ENCODE results near the gene ADGRL2. TPM values are rescaled to one million over a fixed set of nuclear protein-coding genes. Genes with fewer than 3 reads are reported as not detected.

The ADGRL2 gene
- total RNA-seq, 4 donors from 2014 or later = 24.4 to 57.1 (median 45.4) TPM

DNA sequence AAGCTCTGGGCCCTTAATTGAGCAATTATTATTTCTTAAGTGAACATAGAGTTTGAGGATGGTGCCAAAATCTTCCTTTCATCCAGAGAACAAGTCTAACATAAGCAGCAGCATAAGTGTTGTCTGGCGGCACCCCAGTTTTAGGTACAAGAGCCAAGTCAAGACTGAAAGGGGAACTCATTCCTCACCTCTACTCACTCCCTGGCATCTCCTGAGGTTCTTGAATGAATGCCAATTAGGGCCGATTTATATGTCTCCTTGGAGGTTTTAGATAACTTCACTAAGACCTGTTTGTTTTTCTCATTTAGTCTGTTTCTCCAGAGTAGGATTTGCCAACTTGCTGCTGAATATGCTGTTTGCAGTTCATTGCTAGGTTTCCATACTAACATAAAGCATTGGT lies 42.6 kb upstream of the ADGRL2 start:
- H3K4me3 ChIP-seq (ENCODE audit: low read depth, poor library complexity, severe bottlenecking) = no peak overlapping the region
- WGBS, 2 donors = 40 to 53% methylated on average over 2 of the region's 2 CpGs
- no peak for DNase-seq (ENCODE audit: low spot score in 2 of 2)
- TF ChIP-seq POLR2A (IDR thresholded peaks at IDR 0.05) = no peak
- TF ChIP-seq CTCF (IDR thresholded peaks at IDR 0.05) = no peak
- intact Hi-C loops (cut with DNase I; ENCODE audit: low total_unique reads) = no loop called here

DNA sequence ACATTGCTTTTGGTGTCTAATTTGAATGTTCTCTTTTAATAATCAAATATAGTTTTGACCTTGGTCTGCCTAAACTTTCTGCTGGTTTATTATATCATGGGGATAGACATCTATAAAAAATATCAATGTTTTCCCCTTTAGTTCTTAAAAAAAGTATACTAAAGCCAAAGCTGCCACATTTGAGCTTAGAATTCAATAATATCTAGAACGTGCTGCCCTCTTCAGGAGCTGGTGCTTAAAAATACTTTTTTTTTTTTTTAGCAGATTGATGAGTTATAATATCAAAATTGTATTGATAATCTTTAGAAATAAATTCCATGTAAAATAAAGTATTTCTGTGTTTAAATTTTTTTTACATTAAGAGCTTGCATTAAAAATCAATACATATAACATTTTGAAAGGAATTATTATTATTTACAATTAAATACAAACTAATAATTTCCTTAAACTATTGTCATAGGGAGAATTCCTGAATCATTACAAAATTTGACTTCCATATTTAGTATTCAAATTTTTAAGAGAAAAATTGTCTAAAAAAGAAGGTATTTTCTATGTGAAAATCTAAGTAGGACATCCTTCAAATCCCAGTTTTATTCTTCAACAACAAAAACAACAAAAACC lies 40.1 kb upstream of the ADGRL2 start:
- DNase-seq (ENCODE audit: low spot score in 2 of 2) = no peak
- intact Hi-C loops (cut with DNase I; ENCODE audit: low total_unique reads) = no loop called here
- TF ChIP-seq CTCF (IDR thresholded peaks at IDR 0.05) (no peak), POLR2A (IDR thresholded peaks at IDR 0.05) (no peak)
- no peak overlapping the region for H3K4me3 ChIP-seq (ENCODE audit: low read depth, poor library complexity, severe bottlenecking)
- 2 to 3% methylated on average over 1 of the region's 1 CpG for WGBS, 2 donors

GRCh38 chr1:81775510-81775909 lies 25.2 kb upstream of the ADGRL2 start:
- DNase-seq (ENCODE audit: low spot score in 2 of 2) = no peak
- TF ChIP-seq POLR2A (IDR thresholded peaks at IDR 0.05) (no peak), CTCF (IDR thresholded peaks at IDR 0.05) (no peak)
- intact Hi-C loops (cut with DNase I; ENCODE audit: low total_unique reads) = no loop called here
- H3K4me3 ChIP-seq (ENCODE audit: low read depth, poor library complexity, severe bottlenecking) = no peak overlapping the region

- no peak for DNase-seq (ENCODE audit: low spot score in 2 of 2)
- TF ChIP-seq POLR2A (IDR thresholded peaks at IDR 0.05) (no peak), CTCF (IDR thresholded peaks at IDR 0.05) (no peak)
- no peak overlapping the region for H3K4me3 ChIP-seq (ENCODE audit: low read depth, poor library complexity, severe bottlenecking)
- 86 to 89% methylated on average over 1 of the region's 1 CpG for WGBS, 2 donors
- intact Hi-C loops (cut with DNase I; ENCODE audit: low total_unique reads) = no loop called here
Observed at GRCh38 chr1:81780705-81781454, 19.9 kb upstream of the ADGRL2 start.

DNA sequence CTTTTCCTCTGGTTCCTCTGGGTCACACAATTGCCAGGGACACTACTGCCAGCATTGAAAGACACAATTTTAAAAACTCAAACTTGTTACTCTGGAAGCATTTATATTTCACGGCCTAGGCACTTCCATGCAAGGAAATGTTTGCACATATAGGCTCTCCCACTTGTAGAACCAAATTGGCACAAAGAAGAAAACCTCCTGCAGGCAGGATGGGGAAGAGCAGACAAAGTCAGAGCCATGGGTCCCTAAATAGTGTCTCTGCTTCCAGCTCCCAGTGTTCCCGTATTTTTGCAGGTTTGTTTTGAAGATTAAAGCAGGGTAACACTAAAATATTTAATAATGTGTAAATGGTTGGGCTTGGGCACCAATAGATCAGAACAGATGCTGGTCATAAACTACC lies 19.0 kb upstream of the ADGRL2 start:
- intact Hi-C loops (cut with DNase I; ENCODE audit: low total_unique reads) = no loop called here
- H3K4me3 ChIP-seq (ENCODE audit: low read depth, poor library complexity, severe bottlenecking) = no peak overlapping the region
- TF ChIP-seq CTCF (IDR thresholded peaks at IDR 0.05) = no peak
- TF ChIP-seq POLR2A (IDR thresholded peaks at IDR 0.05) = no peak
- 79 to 85% methylated on average over 2 of the region's 2 CpGs for WGBS, 2 donors
- DNase-seq (ENCODE audit: low spot score in 2 of 2) = no peak

All from lower leg skin (tissue), 4 donors.